Measurements from ENCODE around the gene CDO1.

CDO1 gene

DNA sequence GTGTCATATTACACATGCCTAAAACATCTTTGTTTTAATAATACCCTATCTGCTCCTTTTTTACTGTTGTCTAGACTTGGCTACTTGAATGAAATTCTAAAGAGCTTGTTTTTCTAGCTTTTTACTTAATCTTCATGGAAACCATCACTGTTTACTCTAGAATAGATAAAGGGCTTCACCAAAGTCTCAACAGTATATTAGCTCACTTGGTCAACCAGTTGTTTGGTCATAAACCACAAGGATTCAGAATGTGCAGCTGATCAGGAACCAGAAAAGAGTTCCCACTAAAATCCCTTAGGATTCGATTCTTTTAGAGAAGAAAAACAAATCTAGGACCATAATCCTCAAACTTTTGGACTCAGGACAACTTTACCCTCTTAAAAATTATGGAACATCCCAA is 38.0 kb downstream of the CDO1 start:
- DNase-seq = no peak

DNA sequence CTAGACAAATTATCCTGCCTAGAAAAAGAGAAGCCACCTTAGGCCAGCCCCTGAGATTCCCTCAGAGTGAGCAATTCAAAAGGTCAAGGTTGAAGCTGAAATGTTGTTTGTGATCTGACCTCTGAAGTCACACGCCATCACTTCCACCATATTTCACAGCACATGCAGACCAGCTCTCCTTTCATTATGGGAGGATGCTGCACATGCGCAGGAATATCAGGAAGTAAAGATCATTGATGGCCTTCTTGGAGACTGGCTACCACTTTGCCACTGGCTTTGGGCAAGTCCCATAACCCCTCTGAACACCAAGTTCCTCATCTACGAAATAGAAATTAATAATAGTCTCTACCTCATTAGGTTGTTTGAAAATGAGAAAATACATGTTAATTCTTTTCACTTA is 39.5 kb downstream of the CDO1 start:
- DNase-seq = no peak

DNA sequence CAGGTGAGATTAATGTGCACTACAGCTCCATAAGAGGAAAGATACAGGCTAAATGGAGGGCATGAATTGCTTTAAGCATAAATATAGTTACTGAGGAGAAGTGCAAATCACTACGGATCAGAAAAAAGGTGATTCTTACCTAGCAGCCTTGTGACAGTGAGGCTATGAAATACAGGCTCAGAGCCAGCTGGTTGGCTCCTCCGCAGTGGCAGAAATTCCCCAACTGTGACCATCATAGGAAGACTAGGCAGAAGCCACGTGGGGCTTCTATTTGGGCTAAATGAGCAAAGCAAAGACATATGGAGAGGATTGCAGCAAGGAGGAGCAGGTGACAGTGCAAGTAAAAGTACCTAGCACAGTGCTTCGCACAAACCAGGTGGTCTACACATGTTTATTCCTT is 40.5 kb downstream of the CDO1 start:
- no peak for DNase-seq

DNA sequence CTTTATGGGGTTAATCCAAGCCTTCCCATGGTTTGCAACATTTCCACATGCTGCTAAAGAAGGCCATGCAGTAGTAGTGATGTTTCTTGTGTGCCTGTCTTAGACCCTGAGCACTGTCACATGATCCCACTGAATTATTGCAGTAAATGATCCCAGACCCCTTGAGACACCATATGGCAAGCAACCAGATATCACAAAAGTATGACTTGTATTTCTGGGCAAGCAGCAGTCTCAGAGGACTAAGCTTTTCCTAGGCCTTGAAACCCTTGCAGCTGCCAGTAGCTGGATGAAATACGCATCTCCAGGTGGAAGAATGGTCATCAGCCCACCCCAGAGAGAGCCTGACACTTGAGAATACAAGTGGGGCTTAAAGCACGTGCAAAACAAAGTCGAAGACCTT is 41.8 kb downstream of the CDO1 start:
- DNase-seq = no peak

DNA sequence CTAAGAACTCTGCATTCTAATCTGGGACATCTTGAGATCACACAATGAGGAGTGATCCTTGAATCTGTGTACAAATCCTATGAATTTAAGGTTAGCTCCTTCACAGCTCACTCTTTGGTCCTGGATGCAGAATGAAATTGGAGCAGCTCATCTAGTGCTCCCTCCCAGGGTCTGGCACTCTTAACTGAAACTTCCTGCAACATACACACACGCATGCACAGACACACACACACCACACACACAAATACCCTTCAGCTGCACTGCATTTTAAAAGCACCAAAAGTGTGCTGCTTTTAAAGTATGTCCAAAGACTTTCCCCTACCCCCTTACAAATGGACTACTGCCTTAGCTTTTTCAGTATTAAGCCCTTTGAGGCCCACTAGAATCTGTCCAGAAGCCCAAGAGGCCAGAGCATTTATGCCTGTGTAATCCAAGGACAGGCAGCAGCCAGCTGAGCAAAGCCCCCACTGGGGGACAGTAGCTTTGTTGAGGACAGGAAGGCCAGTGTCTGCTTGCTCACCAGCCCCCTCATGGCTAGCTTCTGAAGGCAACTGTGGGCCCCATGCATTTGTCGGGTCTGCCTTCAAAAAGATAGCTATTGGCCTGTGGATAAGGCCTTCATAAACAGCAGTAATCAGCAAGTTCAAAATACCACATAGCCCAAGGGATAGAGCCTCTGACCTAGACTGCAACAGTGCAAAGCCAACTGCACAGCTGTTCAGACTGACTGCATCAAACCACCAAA is 43.6 kb downstream of the CDO1 start:
- DNase-seq = no peak

DNA sequence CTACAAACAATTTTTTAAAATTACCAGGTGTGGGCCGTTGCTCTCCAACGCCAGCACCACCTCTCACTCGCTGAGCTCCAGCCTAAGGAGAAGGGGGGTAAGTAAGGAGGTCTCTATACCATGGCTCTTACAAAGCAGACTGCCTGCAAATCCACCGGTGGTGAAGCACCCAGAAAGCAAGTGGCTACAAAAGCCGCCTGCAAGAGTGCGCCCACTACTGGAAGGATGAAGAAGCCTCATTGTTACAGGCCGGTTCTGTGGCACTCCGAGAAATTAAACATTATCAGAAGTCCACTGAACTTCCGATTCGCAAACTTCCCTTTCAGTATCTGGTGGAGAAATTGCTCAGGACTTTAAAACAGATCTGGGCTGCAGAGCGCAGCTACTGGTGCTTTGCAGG is 46.0 kb downstream of the CDO1 start:
- DNase-seq = peak; percentile 30

DNA sequence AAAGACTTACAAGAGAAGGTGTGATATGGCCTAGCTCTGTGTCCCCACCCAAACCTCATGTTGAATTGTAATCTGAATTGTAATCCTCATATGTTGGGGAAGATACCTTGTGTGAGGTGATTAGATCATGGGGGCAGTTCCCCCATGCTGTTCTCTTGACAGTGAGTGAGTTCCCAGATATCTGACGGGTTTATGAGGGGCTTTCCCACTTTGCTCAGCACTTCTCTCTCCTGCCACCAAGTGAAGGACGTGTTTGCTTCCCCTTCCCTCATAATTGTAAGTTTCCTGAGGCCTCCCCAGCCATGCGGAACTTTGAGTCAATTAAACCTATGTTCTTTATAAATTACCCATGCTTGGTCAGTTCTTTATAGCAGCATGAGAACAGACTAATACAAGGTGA is 49.0 kb downstream of the CDO1 start:
- DNase-seq = no peak

DNA sequence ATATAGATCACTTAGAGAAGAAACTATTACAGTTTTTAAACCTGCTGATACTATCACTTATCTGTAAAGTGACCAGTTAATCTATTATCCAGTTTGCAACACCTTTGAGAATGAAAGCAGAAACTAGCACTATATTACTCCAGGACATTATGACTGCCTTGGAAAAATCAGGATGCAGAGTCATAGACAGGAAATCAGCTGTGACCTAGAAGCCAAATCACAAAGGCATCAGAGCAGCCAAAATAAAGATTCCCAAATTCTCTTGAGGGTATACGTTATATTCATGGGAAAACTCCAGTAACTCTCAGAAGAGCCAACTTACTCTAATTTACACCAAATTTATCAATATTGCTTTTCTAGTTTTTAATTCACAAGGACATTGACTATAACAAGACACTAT is 49.9 kb downstream of the CDO1 start:
- no peak for DNase-seq

DNA sequence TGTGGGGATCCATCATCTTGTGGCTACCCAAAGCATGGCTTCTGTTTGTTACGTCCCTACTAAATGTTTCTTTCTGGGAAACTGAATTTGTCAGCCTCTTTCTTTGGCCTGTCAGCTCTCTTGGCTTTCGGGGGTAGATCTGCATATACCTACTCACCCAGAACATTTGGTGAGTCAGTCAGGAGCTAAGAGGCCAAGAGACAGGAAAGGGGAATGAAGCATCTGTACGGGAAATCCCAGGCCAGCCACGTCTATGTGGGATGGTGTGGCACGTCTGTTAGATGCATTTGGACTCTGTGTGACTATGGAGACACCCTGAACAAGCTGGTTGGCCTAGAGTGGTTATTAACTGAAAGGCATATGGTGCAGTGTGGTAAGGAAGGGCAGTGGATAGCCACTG is 58.1 kb downstream of the CDO1 start:
- peak; percentile 3 for DNase-seq

DNA sequence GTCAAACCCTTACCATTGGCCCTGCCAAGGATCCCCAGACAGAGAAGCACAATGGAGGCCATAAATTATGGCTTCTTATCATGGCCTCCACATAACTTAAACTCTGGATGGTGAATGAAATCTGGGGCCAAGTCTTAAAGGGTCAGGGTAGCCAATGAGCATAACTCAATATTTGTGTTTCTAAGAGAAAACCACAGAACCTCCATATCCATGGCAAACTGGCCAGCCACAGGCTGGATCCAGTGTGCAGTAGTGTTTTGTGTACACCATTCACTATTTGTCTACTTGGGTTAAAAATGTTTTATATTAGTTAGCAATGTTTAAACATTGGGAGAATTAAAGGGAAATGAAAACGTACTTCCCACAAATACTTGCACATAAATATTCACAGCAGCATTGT is 60.8 kb downstream of the CDO1 start:
- DNase-seq = no peak

Data from stimulated activated CD4-positive, alpha-beta T cell treated with anti-CD3 and anti-CD28 coated beads, Interleukin-15, amount 100 ng/mL, for 24 hours (primary cell).